Glutamatergic neuron (in vitro differentiated cells): ENCODE data around the gene HLA-DQB1. TPM values are rescaled to one million over a fixed set of nuclear protein-coding genes. Genes with fewer than 3 reads are reported as not detected.

Experiments used
- DNase-seq: peaks from one replicate; pipeline ENCODE4 v3.0.0; 2022
- H3K27ac Mint-ChIP-seq: one replicate; pipeline ENCODE4 v1.8.0; 2020; ENCODE audit warnings: mild to moderate bottlenecking, mixed read lengths, inconsistent platforms; ENCODE audit not compliant: unreplicated experiment
- H3K27me3 Mint-ChIP-seq: one replicate; pipeline ENCODE4 v1.8.0; 2020; ENCODE audit warnings: mild to moderate bottlenecking, moderate library complexity, mixed read lengths, inconsistent platforms; ENCODE audit not compliant: unreplicated experiment
- H3K36me3 Mint-ChIP-seq: one replicate; pipeline ENCODE4 v1.8.0; 2020; ENCODE audit warnings: mild to moderate bottlenecking, mixed read lengths, inconsistent platforms; ENCODE audit not compliant: unreplicated experiment
- H3K4me1 Mint-ChIP-seq: one replicate; pipeline ENCODE4 v1.8.0; 2020; ENCODE audit warnings: mild to moderate bottlenecking, low read depth, mixed read lengths, inconsistent platforms; ENCODE audit not compliant: unreplicated experiment
- H3K4me3 Mint-ChIP-seq: one replicate; pipeline ENCODE4 v1.8.0; 2020; ENCODE audit warnings: mild to moderate bottlenecking, mixed read lengths, inconsistent platforms; ENCODE audit not compliant: unreplicated experiment
- H3K9me3 Mint-ChIP-seq: one replicate; pipeline ENCODE4 v1.8.0; 2020; ENCODE audit warnings: mild to moderate bottlenecking, moderate library complexity, mixed read lengths, inconsistent platforms; ENCODE audit not compliant: unreplicated experiment
- CTCF ChIP-seq: fragments of 200-600 bp; sonication (generic); IDR thresholded peaks from one replicate; pipeline ENCODE4 v1.5.0; 2021; ENCODE audit not compliant: partially characterized antibody, unreplicated experiment
- total RNA-seq: library from RNA; stranded (reverse); fragmentation: NEBNext Ultra II Directional; extraction: Animal tissue kit (Norgen Biotek cat#: 25700); gene quantifications from one replicate; pipeline ENCODE4 v1.2.1, GENCODE V29; 2021; ENCODE audit not compliant: unreplicated experiment

HLA-DQB1 gene
- total RNA-seq, 1 donor from 2014 or later = not detected

- H3K4me3 Mint-ChIP-seq = peak overlapping the region; percentile 83
- H3K36me3 Mint-ChIP-seq = no peaks in the 10 kb centered on the region
- DNase-seq = no peak
- peaks cover 2% of the 10 kb centered on the region for H3K9me3 Mint-ChIP-seq
- no peak for TF ChIP-seq CTCF
- H3K4me1 Mint-ChIP-seq = peaks cover 7% of the 10 kb centered on the region
- H3K27ac Mint-ChIP-seq = no peak overlapping the region
- peaks cover 9% of the 10 kb centered on the region for H3K27me3 Mint-ChIP-seq
These were observed 2.1 kb downstream of the HLA-DQB1 start for GRCh38 chr6:32664354-32664753.

- no peak for TF ChIP-seq CTCF
- Mint-ChIP-seq H3K27ac (no peak overlapping the region), H3K4me1 (peaks cover 7% of the 10 kb centered on the region), H3K9me3 (peaks cover 2% of the 10 kb centered on the region), H3K4me3 (no peak overlapping the region), H3K36me3 (no peaks in the 10 kb centered on the region), H3K27me3 (peaks cover 9% of the 10 kb centered on the region)
- no peak for DNase-seq
These were observed 3.6 kb downstream of the HLA-DQB1 start for GRCh38 chr6:32662836-32663235.

GRCh38 chr6:32662099-32662498 is 4.4 kb downstream of the HLA-DQB1 start:
- no peak for DNase-seq
- H3K4me3 Mint-ChIP-seq = no peak overlapping the region
- H3K4me1 Mint-ChIP-seq = peaks cover 7% of the 10 kb centered on the region
- H3K27me3 Mint-ChIP-seq = peaks cover 9% of the 10 kb centered on the region
- no peak overlapping the region for H3K27ac Mint-ChIP-seq
- H3K36me3 Mint-ChIP-seq = no peaks in the 10 kb centered on the region
- peaks cover 2% of the 10 kb centered on the region for H3K9me3 Mint-ChIP-seq
- TF ChIP-seq CTCF = no peak

- no peak overlapping the region for H3K4me3 Mint-ChIP-seq
These were observed 6.4 kb downstream of the HLA-DQB1 start for GRCh38 chr6:32659856-32660595.

More at GRCh38 chr6:32659856-32660595, 6.4 kb downstream of the HLA-DQB1 start:
- TF ChIP-seq CTCF = no peak
- Mint-ChIP-seq H3K4me1 (peaks cover 6% of the 10 kb centered on the region), H3K36me3 (no peaks in the 10 kb centered on the region), H3K27me3 (peaks cover 5% of the 10 kb centered on the region), H3K9me3 (no peaks in the 10 kb centered on the region), H3K27ac (no peak overlapping the region)
- DNase-seq = peak; percentile 14
